NCI-H446 (cell line): Measurements from ENCODE around the gene MDN1.
"Not testable (repeated sequence)": the region's sequence is repeated elsewhere in the genome, so short reads cannot be mapped to it uniquely, and the experiment has no call there.

Experiments used
- DNase-seq, 2 experiments: peaks; one replicate each; lab custom pipeline; 2025; lab: John Stamatoyannopoulos, UW

The MDN1 gene

DNA sequence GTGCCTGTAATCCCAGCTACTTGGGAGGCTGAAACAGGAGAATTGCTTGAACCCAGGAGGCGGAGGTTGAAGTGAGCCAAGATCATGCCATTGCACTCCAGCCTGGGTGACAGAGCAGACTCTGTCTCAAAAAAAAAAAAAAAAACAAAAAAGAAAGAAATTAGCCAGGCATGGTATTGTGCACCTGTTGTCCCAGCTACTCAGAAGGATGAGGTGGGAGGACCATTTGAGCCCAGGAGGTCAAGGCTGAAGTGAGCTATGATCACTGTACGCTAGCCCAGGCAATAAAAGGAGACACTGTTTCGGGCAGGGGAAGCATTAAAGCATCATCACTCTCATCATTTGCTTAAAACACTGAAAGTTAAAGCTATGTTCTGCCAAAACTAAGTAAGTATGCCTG, 6.2 kb downstream of the MDN1 start:
- not testable (repeated sequence) for DNase-seq

DNA sequence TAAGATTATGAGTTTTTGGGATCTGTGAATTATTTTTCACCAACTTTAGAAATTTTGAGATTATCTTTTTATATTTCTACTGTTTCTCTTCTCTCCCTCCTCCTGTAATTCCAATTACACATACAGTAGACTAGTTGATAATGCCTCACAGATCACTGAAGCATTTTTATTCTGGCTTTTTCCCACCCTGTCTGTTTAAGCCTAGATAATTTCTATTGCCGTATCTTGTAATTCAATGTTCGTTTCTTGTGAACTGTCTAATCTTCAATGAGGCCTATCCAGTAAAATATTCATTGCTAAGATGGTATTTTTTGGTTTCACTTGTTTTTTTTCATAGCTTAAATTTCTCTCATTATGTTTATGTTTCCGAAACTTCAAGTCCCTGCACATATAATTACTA, 12.0 kb downstream of the MDN1 start:
- DNase-seq = no peak

DNA sequence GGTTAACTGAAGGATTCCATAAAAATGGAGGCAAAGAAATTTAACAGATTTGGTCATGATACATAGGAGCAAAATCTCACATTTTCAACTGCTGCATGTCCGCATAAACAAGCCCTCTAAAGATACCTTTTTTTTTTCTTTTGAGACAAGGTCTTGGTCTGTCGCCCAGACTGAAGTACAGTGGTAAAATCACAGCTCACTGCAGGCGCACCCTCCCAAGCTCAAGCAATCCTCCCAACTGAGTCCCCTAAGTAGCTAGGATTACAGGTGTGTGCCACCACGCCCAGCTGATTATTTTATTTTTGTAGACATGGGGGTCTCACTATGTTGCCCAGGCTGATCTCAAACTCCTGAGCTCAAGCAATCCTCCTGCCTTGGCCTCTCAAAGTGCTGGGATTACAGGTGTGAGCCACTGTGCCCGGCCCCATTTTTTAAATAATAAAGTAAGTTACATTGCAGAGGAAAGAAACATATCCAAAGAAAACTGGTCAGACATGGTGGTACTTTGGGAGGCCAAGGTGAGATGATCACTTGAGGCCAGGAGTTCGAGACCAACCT, 13.7 kb downstream of the MDN1 start:
- no peak for DNase-seq

DNA sequence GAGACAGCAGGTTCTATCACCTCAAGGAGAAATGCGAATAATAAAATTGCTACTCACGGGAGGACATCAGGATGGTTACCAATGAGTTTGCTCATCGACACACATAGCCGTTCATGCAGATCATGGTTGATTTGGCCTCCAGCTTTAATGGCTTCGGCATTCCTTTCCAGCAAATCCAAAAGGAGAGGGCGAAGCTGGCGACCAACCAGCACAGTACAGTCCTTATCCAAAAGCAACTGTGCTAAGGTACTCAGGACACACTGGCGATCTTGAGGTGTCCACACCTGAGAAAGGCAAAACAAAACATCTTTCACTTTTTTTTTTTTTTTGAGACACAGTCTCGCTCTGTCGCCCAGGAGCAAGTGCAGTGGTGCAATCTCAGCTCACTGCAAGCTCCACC, 16.3 kb downstream of the MDN1 start:
- DNase-seq = no peak

DNA sequence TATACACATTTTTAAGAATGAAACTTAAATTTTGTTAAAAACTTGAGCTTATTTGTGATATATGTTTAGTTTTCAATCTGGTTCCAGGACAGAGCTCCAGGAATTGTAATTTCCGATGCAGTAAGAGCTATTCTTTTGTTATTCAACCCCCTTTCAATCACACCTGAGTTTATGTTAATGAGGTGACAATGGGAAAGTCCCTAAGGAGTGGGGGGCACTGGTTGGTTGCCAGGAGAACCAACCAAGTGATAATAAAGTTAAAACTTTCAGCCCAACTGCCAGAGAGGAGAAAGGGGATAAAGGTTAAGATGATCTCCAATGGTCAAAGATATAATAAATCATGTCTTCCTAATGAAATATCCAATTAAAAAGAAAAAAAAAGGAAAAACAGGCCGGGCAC, 19.8 kb downstream of the MDN1 start:
- no peak for DNase-seq

DNA sequence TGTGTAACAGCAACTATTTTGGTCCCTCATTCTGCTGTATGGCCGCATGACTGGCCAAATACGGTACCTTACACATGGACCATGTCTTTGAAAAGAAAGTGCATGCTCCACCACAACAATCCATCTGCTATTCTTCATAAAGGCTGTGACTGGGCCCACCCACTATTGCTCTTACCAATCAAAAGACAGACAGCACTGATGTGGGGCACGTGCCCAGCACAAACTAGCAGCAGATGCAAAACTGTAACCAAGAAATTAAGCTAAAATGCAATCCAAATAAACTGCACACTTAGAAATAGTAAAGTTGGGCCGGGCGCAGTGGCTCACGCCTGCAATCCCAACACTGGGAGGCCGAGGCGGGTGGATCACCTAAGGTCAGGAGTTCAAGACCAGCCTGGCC, 20.5 kb downstream of the MDN1 start:
- DNase-seq = no peak

DNA sequence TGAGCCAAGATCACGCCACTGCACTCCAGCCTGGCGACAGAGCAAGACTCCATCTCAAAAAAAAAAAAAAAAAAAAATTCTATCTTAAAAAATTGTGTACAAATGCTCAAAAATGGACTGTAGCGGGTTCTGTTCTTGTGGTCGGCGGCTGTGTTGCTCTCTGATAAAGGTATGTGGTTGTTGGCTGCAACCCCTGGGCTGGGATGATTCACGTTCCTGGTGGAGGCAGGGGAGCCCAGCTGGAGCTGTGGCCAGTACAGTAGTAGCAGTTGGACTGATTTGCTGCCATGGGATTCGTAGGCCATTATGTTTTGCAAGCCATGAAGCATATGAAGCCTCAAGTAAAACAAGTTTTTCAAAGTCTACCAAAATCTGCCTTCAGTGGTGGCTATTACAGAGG, 22.3 kb downstream of the MDN1 start:
- no peak for DNase-seq

DNA sequence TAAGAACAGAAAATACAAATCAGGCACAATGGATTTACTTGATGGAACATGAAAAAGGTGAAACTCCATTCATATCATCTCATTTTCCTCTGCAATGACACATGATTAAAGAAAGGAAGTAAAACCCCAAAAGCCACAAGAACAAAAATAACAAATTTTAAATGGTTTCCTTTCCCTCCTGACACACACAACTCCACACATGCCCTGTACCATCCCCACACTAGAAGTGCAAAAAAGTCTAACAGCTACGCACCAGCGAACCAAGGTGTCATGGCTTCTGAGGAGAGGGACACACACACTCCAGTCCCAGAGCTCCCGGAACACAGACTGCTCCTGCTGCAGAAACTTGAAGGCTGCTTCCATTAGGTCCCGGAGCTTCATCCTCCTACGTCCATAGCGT, 25.3 kb downstream of the MDN1 start:
- DNase-seq = no peak

DNA sequence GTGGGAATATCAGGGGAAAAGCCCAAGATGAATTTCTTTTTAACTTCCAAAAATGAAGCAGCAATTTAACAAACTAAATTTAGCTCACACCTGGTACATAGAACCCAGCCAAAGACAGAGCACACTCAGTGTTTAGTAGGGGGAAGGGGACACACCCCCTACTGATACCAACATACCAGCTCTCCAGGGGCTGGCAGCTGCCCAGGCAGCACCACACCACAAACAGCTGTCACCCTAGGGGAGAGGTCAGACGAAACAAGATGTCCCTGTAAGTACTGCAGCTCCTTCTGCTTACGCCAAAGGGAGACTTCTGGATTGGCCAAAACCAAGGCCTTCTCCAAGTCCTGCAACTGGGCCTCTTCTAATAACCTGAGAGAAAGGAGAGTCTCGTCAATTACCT, 26.0 kb downstream of the MDN1 start:
- peak in 1 of 2 experiments; percentile 7 for DNase-seq

DNA sequence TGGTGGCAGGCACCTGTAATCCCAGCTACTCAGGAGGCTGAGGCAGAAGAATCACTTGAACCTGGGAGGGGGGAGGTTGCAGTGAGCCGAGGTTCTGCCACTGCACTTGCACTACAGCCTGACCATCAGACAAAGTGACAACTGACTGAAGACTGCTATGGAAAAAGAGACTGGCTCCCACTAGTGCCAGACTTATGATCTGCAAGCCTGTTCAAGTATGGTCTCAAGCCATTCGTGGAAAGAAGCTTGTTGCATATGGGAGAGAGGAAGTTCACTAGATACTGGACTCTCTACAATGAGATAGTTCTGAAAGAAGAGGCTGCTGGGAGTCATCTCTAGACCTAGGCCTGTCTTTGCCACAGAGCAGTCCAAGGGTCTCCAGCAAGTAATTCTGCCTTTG, 26.7 kb downstream of the MDN1 start:
- peak in 1 of 2 experiments; percentile 13 for DNase-seq

DNA sequence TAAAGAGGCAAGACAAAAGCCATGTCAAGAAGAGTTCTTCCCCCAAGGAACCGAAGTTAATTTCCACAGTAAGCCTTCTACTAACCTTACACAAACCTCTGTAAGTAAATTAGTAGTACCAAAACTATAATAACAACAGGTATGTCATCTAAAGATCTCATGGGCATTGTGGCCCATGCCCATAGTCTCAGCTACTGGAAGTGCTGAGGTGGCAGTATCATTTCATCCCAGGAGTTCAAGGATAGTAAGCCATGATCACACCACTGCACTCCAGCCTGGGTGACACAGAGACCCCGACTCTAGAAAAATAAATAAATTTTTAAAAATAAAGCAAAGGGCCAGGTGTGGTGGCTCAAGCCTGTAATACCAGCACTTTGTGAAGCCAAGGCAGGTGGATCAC, 29.2 kb downstream of the MDN1 start:
- no peak for DNase-seq

DNA sequence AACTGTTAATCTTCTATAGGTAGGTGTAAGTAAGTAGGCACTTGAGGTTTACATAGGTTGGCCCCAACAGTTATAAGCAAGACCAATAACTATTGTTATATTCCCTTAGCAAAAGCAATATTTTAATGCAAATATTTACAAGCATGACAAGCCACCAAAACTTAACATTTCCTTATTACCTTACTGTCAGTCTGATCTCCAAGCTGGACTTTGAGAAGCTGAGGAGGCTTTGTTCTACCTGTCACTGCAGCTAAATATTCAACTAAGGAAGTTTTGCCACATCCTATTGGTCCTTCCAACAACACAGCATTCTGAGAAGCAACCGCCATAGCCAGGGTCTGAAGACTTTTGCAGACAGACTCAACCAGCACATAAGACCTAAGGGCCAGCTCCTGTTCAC, 29.6 kb downstream of the MDN1 start:
- no peak for DNase-seq

DNA sequence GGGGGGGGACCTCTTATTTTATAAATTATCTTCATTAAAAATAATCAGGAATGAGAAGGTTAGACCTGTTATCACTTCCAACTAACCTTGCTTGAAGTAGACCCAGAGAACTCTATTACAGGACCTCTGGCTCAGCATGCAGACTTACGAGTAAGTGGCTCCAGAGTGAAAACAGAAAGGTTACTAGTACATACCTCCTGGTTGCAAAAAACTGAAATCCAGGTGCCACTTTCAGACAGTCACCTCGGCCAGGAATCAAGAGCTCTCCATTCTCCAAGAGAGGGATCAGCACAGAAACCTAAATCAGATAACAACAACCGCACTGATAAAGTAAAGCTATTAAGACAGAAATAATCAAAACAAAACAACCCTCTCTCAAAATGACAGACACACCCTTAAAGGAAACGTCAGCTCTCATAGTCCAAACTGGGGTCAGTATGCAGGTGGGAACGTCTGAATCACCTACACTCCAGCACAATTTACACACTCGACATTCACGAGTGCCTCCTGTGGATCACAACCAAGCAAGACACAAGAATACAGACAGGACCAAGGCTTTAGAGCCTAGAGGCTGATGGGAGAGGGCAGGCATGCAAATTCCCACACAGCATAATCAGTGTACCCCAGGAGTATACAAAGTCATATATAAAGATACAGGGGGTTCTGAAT, 31.8 kb downstream of the MDN1 start:
- DNase-seq = no peak

DNA sequence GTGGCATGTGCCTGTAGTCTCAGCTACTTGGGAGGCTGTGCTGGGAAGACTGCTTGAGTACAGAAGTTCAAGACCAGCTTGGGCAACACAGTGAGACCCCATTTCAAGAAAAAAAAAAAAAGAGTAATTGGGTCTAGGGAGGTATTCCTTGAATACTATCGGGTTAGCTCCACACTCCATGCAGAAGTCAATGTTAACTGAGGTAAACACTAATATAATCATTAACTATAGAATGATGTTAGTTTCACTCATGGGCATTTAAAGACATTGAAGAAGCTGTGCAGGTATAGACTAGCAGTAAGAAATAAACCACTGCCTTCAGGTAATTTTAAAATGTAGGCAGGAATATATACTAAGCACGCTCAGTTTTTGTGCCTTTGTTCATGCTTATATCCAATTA, 32.6 kb downstream of the MDN1 start:
- DNase-seq = no peak

DNA sequence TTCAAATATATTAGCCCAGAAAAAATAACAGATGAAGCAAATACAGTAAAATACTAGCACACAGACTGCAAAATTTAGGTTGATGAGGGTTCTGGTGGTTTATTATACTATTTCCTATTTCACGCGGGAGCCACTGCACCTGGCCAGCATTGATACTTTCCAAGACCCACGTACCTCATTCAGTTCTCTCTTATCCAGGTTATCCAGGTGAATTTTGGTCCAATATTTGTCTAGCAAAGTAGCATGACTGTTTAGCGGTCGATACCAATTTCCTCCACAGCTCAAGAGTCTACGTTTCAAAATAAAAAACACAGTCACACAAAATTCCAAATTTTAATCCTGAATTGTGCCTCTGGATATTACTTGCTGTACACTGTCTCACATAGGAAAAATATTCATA, 34.8 kb downstream of the MDN1 start:
- DNase-seq = no peak

DNA sequence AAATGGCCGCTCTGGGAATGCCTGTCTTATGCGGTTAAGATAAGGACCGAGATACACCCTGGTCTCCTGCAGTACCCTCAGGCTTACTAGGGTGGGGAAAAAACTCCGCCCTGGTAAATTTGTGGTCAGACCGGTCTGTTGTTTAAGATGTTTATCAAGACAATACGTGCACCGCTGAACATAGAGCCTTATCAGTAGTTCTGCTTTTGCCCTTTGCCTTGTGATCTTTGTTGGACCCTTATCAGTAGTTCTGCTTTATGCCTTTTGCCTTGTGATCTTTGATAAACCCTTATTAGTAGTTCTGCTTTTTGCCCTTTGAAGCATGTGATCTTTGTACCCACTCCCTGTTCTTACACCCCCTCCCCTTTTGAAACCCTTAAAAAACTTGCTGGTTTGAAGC, 36.3 kb downstream of the MDN1 start:
- DNase-seq = not testable (repeated sequence)

DNA sequence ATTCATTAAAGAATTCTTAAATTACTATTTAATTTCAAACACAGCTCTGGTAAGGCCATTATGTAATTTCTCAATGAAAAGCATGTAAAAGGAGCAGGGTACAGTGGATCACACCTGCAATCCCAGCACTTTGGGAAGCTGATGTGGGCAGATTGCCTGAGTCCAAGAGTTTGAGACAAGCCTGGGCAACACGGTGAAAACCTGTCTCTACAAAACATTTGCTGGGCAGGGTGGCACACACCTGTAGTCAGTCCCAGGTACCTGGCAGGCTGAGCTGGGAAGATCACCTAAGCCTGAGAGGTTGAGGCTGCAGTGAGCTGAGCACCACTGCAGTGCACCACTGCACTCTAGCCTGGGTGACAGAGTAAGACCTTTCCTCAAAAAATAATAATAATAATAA, 37.4 kb downstream of the MDN1 start:
- DNase-seq = no peak

DNA sequence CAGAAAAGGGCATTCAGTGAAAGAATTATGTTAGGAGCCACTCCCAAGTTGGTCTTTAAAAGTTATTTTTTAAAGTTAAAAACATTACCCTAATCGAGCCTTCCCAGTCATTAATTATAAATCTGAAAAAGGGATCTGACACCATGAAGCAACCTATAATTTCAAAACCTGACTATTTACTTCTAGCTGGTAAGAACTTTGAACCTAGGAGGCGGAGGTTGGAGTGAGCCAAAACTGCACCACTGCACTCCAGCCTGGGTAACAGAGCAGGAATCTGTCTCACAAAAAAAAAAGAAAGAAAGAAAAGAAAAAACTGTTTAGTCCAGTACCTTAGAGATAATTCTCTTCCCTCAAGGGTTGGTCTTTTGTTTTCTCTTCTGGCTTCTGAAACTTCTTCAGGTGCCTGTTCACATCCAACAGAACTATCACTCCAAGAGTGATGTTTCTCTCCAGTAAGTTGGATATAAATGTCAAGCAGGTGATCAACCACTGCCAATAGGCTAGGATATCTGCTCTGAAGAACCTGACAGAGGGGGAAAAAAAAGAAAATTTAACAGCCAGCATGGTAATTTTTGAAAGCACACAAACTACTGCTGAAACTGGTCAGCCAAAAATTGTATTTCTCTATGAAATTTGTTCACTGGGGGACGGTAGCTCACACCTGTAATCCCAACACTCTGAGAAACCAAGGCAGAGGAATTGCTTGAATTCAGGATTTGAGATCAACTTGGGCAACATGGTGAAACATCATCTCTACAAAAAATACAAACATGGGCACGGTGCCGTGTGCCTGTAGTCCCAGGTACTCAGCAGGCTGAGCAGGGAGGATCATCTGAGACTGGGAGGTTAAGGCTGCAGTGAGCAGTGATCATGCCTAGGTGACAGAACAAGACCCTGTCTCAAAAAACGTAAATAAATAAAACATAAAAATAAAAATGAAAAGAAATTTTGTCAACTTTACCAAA, 38.2 kb downstream of the MDN1 start:
- DNase-seq = no peak

DNA sequence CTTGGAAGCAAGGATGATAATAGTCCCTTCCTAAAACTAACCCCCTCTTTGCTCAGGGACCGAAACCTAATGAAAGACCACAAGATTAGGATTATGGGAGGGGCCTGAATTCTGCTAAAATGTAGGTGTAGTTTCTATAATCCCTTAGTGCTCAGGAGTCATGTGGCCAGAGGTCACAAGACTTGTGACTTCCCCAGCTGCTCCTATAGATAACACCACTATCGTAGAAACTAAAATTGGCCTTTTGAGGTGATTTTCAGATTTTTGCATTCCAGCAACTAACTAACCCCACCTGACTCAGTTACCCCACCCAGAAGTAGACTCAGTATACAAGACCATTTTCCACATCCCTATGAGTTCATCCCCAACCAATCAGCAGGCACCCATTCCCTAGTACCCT, 42.1 kb downstream of the MDN1 start:
- DNase-seq = no peak

DNA sequence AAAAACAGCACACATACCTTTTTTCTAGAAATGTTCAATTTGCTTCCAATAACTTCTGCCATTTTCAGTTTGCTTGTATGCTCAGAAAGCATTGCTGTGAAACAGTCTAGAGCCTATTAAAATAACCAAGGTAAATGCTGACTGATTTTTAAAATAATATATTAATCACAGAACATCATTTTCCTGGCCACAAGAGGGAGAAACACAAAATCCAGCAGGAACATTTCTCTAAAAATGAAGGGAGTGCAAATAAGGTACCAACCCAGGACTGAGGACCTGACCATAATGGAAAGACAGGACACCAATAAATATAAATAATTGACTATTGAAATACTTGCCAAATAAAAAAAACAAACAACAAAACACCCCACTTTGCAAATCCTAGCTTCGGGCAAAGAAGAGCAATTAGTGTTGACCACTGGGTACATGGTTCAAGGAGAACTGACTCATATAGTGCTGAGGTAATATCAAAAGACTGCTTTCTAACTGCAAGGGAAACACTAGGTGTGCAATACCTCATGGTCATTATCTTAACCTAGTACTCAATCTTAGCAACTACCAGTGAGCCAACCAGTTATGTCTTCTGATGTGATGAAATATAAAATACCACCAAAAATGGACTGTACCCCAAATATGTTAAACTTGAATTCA, 42.9 kb downstream of the MDN1 start:
- DNase-seq = no peak

DNA sequence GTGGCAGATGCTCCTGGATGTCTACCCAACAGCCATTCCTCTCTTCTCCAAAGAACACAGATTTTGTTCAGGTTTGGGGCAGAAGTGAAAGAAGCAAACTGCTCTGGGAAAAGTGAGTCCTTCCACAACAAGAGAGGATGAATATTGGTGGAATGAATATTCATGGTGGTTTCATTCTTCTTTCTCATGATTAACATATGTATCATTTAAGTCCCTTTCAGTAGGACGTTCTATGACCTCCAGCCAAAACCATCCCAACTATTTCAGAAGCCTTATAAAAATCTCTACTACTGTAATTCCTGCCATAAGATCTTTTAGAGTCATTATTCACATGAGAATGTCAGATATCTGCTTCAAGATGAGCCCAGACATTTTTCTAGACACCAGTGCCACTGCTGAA, 44.4 kb downstream of the MDN1 start:
- no peak for DNase-seq

DNA sequence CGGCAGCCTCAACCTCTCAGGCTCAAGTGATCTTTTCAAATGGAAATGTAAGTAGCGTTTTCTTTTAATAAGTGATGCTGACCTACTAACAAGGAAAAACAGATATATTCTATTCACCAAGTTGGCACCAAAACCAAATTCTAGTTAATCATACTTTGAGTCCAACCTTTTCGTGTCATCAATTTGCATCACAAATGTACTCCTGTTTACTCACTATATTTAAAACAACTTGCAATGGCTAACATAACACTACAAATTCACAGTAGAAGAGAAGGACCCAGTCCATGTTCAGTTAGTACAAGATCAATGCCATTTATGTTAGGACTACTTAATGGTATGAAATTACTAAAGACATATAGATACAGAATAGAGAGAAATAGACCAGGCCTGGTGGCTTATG, 50.0 kb downstream of the MDN1 start:
- no peak for DNase-seq

DNA sequence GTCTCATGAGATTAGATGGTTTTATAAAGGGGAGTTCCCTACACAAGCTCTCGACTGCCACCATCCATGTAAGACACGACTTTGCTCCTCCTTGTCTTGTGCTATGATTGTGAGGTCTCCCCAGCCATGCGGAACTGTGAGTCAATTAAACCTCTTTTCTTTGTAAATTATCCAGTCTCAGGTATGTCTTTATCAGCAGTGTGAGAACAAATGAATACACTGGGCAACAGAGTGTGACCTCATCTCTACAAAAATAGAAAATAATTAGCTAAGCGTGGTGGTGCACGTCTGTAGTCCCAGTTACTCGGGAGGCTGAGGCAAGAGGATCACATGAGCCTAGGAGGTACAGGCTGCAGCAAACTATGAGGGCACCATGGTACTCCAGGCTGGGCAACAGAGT, 51.3 kb downstream of the MDN1 start:
- no peak for DNase-seq
